ENCODE data around the gene PKIG. TPM values are rescaled to one million over a fixed set of nuclear protein-coding genes. Genes with fewer than 3 reads are reported as not detected.

Gene PKIG
- polyA plus RNA-seq, 1 of the 3 experiments (the other 2 are of a cell fraction), result 92.9 TPM

DNA sequence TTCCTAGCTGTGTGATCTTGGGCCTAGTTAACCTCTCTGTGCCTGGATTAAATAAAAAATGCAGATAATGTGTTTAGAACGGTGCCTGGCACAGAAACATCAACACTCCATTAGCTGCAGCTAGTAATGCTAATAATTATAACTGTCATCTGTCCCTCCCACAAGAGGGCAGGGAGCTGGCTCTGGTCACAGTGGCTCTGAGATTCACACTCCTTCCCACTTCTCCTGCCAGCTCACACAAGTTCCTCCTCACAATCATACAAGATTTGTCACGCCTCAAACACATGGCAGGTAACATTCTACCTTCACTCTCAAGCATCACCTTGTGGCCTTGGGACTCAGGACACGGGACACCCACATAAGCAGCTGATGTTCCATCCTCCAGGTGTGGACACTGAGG, 66.7 kb downstream of the PKIG start:
- Histone ChIP-seq H3K27ac (ENCODE audit: low read depth in 2 of 2, low read length in 1 of 2) (no peak overlapping the region), H3K9me2 (no peaks in the 10 kb centered on the region), H3K27me3 (ENCODE audit: insufficient read depth) (no peaks in the 10 kb centered on the region), H4K20me1 (ENCODE audit: insufficient read depth) (0 out of 2 replicates have a peak, but pooled peaks cover 3% of the 10 kb centered on the region), H3K36me3 (replicated peaks in 1 of 2; ENCODE audit: control insufficient read depth in 1 of 2, insufficient read depth in 2 of 2, low read length in 1 of 2) (no peaks in the 10 kb centered on the region), H3K4me3 (ENCODE audit: low read depth in 2 of 2, low read length in 1 of 2) (no peak overlapping the region), H3K4me1 (ENCODE audit: control insufficient read depth in 1 of 2, insufficient read depth in 2 of 2, low read depth in 1 of 2, low read length in 1 of 2) (peaks cover 7 to 16% of the 10 kb centered on the region in 2 experiments; a peak in 2 of 4 replicates), H3K9ac (no peak overlapping the region), H3K9me3 (no peaks in the 10 kb centered on the region), H2AFZ (ENCODE audit: low read depth) (no peak overlapping the region), H3K4me2 (no peak overlapping the region), H3K79me2 (ENCODE audit: insufficient read depth) (0 out of 2 replicates have a peak, but pooled peaks cover 8% of the 10 kb centered on the region), H3F3A (replicated peaks; ENCODE audit: insufficient read depth) (peaks cover 6% of the 10 kb centered on the region)
- POLR2A ChIA-PET, result no interaction called here
- WGBS (ENCODE audit: low lambda C conversion rate), result 78% methylated on average over 3 of the region's 3 CpGs
- CTCF ChIA-PET, result interaction anchor here (0.7 to 2.7 kb wide), 3 partner anchors 18 to 36 kb away, joined by 3 to 11 read pairs (median 11); no protein-coding TSS in a partner anchor
- no peak for DNase-seq
- no peak for TF ChIP-seq SMC3 (IDR thresholded peaks at IDR 0.05; ENCODE audit: low read depth, low read length)
- TF ChIP-seq, protein P1, sequence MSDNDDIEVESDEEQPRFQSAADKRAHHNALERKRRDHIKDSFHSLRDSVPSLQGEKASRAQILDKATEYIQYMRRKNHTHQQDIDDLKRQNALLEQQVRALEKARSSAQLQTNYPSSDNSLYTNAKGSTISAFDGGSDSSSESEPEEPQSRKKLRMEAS (IDR thresholded peaks at IDR 0.05; ENCODE audit: low read depth), result no peak
- TF ChIP-seq YY1 (IDR thresholded peaks at IDR 0.05; ENCODE audit: low read depth), result no peak
- TF ChIP-seq, protein P2, sequence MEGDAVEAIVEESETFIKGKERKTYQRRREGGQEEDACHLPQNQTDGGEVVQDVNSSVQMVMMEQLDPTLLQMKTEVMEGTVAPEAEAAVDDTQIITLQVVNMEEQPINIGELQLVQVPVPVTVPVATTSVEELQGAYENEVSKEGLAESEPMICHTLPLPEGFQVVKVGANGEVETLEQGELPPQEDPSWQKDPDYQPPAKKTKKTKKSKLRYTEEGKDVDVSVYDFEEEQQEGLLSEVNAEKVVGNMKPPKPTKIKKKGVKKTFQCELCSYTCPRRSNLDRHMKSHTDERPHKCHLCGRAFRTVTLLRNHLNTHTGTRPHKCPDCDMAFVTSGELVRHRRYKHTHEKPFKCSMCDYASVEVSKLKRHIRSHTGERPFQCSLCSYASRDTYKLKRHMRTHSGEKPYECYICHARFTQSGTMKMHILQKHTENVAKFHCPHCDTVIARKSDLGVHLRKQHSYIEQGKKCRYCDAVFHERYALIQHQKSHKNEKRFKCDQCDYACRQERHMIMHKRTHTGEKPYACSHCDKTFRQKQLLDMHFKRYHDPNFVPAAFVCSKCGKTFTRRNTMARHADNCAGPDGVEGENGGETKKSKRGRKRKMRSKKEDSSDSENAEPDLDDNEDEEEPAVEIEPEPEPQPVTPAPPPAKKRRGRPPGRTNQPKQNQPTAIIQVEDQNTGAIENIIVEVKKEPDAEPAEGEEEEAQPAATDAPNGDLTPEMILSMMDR (IDR thresholded peaks at IDR 0.05), result no peak
- TF ChIP-seq NFIC (IDR thresholded peaks at IDR 0.05; ENCODE audit: borderline replicate concordance), result no peak
- no peak for TF ChIP-seq RFX5 (IDR thresholded peaks at IDR 0.05; ENCODE audit: low read length)
- TF ChIP-seq FOXJ3 (CRISPR knock-in tag; IDR thresholded peaks at IDR 0.05), result no peak
- TF ChIP-seq FOSL2 (IDR thresholded peaks at IDR 0.05; ENCODE audit: borderline replicate concordance, low read depth), result no peak
- TF ChIP-seq, protein P3, sequence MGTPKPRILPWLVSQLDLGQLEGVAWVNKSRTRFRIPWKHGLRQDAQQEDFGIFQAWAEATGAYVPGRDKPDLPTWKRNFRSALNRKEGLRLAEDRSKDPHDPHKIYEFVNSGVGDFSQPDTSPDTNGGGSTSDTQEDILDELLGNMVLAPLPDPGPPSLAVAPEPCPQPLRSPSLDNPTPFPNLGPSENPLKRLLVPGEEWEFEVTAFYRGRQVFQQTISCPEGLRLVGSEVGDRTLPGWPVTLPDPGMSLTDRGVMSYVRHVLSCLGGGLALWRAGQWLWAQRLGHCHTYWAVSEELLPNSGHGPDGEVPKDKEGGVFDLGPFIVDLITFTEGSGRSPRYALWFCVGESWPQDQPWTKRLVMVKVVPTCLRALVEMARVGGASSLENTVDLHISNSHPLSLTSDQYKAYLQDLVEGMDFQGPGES (IDR thresholded peaks at IDR 0.05; ENCODE audit: low read depth, low read length), result no peak
- TF ChIP-seq POLR2AphosphoS5 (IDR thresholded peaks at IDR 0.05; ENCODE audit: low read depth, low read length), result no peak
- no peak for TF ChIP-seq TEAD4 (IDR thresholded peaks at IDR 0.05; ENCODE audit: borderline replicate concordance, insufficient read depth)
- no peak for TF ChIP-seq FOXM1 (IDR thresholded peaks at IDR 0.05; ENCODE audit: low read depth)
- no peak for TF ChIP-seq GATA2 (CRISPR knock-in tag; IDR thresholded peaks at IDR 0.05)
- no peak for TF ChIP-seq CHD2 (IDR thresholded peaks at IDR 0.05; ENCODE audit: low read length, partially characterized antibody)
- TF ChIP-seq MXI1 (IDR thresholded peaks at IDR 0.05; ENCODE audit: low read depth, low read length), result no peak

DNA sequence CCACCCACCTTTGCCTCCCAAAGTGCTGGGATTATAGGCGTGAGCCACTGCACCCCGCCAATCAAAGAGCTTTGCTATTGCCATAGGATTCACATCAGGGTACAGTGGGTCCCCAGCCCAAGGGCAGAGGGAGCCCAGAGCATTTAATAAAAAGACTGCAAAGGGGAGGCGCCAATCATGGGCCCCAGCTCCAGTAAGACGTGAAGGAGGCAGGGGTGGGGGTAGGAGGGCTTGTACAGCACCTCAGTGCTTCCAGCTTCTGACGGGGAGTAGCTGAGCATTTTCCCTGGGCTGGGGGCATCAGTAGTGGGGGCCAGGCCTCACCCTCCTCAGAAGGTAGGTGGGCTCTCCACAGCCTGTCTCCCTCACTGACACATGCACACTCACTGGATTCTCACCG, 67.6 kb downstream of the PKIG start:
- no peak for DNase-seq
- Histone ChIP-seq H3K36me3 (replicated peaks in 1 of 2; ENCODE audit: control insufficient read depth in 1 of 2, insufficient read depth in 2 of 2, low read length in 1 of 2) (no peaks in the 10 kb centered on the region), H3F3A (replicated peaks; ENCODE audit: insufficient read depth) (no peaks in the 10 kb centered on the region), H3K27ac (ENCODE audit: low read depth in 2 of 2, low read length in 1 of 2) (no peak overlapping the region), H2AFZ (ENCODE audit: low read depth) (no peak overlapping the region), H3K27me3 (ENCODE audit: insufficient read depth) (no peaks in the 10 kb centered on the region), H3K9me2 (no peaks in the 10 kb centered on the region), H3K4me3 (ENCODE audit: low read depth in 2 of 2, low read length in 1 of 2) (no peak overlapping the region), H3K9me3 (no peaks in the 10 kb centered on the region), H3K4me2 (no peak overlapping the region), H3K79me2 (ENCODE audit: insufficient read depth) (0 out of 2 replicates have a peak, but pooled peaks cover 8% of the 10 kb centered on the region), H4K20me1 (ENCODE audit: insufficient read depth) (0 out of 2 replicates have a peak, but pooled peaks cover 3% of the 10 kb centered on the region), H3K4me1 (ENCODE audit: control insufficient read depth in 1 of 2, insufficient read depth in 2 of 2, low read depth in 1 of 2, low read length in 1 of 2) (peaks cover 7 to 16% of the 10 kb centered on the region in 2 experiments; a peak in 2 of 4 replicates), H3K9ac (no peak overlapping the region)
- TF ChIP-seq, protein P3 (IDR thresholded peaks at IDR 0.05; ENCODE audit: low read depth, low read length), result no peak
- CTCF ChIA-PET, result interaction anchor here (0.7 to 2.7 kb wide), 5 partner anchors 19 to 262 kb away, joined by 3 to 11 read pairs (median 3); no protein-coding TSS in a partner anchor
- POLR2A ChIA-PET, result no interaction called here
- 91% methylated on average over 6 of the region's 6 CpGs for WGBS (ENCODE audit: low lambda C conversion rate)
